Transverse colon (tissue), 4 donors: ENCODE results near the gene TM4SF20. TPM values are rescaled to one million over a fixed set of nuclear protein-coding genes. Genes with fewer than 3 reads are reported as not detected.
"Not testable (repeated sequence)": the region's sequence is repeated elsewhere in the genome, so short reads cannot be mapped to it uniquely, and the experiment has no call there.

Source experiments
- DNase-seq: peaks from one replicate; pipeline ENCODE4 v3.0.0-alpha.2; 2019
- H3K27ac ChIP-seq, 4 donors: fragments of 200-600 bp; sonication (generic); 2 replicates each; pipeline ENCODE4 v1.5.1; 2016 to 2018; ENCODE audit warnings: inconsistent platforms in 4 of 4
- H3K27me3 ChIP-seq: fragments of 200-600 bp; sonication (generic); 2 replicates; pipeline ENCODE4 v1.5.1; 2017; ENCODE audit warnings: inconsistent platforms
- H3K36me3 ChIP-seq, 4 donors: fragments of 200-600 bp; sonication (generic); 2 replicates each; pipeline ENCODE4 v1.5.1; 2017 to 2019; ENCODE audit warnings: inconsistent platforms in 4 of 4
- H3K4me1 ChIP-seq, 4 donors: fragments of 200-600 bp; sonication (generic); 2 replicates each; pipeline ENCODE4 v1.5.1; 2017 to 2020; ENCODE audit warnings: inconsistent platforms in 4 of 4
- H3K4me3 ChIP-seq, 4 donors: fragments of 200-600 bp; sonication (generic); 1 replicate in 1 of 4; 2 replicates in 3 of 4; pipeline versions ENCODE4 v1.5.1 to v1.6.1; 2017 to 2019; ENCODE audit warnings: inconsistent platforms in 4 of 4
- H3K9me3 ChIP-seq, 2 donors: fragments of 200-600 bp; sonication (generic); 2 replicates each; pipeline ENCODE4 v1.5.1; 2017 to 2019; ENCODE audit warnings: inconsistent platforms in 2 of 2
- EP300 ChIP-seq: sonication (generic); formaldehyde crosslinking; IDR thresholded peaks from one replicate; pipeline ENCODE4 v1.6.1; 2017; ENCODE audit warnings: antibody characterized with exemption, low read depth
- POLR2A ChIP-seq: fragments of 450-650 bp; IDR thresholded peaks from one replicate; pipeline ENCODE4 v1.6.1; 2016; ENCODE audit warnings: antibody characterized with exemption, mild to moderate bottlenecking, moderate library complexity
- POLR2AphosphoS5 ChIP-seq, 3 donors: sonication (generic); formaldehyde crosslinking; IDR thresholded peaks; one replicate each; pipeline ENCODE4 v1.6.1; 2016; ENCODE audit warnings: antibody characterized with exemption in 3 of 3
- WGBS, 2 donors: methylation state at CpG; one replicate each; pipeline ENCODE4 v1.1.5; 2018; ENCODE audit warnings: low coverage in 1 of 2; 5-methylcytosine and 5-hydroxymethylcytosine counted together
- in situ Hi-C, 4 donors: fragments of 200-750 bp; cut with MboI; loops; one replicate each; pipeline versions ENCODE4 v1.15.0 to v1.15.1; 2017; ENCODE audit warnings: low sequenced_read_pairs in 3 of 4, low pct_ligation_motif_present in 1 of 4, low pct_unique_long_range_greater_than_20kb in 1 of 4
- intact Hi-C: fragments of 100-400 bp; cut with DNase I; formaldehyde crosslinking; loops from one replicate; pipeline ENCODE4 v1.15.1; 2023; ENCODE audit warnings: low total_unique reads
- total RNA-seq, 4 donors: library from RNA; depleted of rRNA; stranded (reverse); fragments of >200 nt; gene quantifications; one replicate each; pipeline ENCODE4 v1.1.0, GENCODE V29; 2016
- TF ChIP-seq, protein P1 (sequence below), 5 experiments: fragments of 200-600 bp in 3 of 5; fragments of 450-650 bp in 2 of 5; sonication (generic) in 3 of 5; IDR thresholded peaks; 1 replicate in 2 of 5; 2 replicates in 3 of 5; pipeline ENCODE4 v1.5.1; 2016 to 2017; ENCODE audit warnings: antibody characterized with exemption in 5 of 5, inconsistent platforms in 3 of 5, mild to moderate bottlenecking in 2 of 5, moderate library complexity in 1 of 5

TM4SF20 gene
- total RNA-seq, 4 donors from 2014 or later = 0.40 to 10.2 (median 1.1) TPM

DNA sequence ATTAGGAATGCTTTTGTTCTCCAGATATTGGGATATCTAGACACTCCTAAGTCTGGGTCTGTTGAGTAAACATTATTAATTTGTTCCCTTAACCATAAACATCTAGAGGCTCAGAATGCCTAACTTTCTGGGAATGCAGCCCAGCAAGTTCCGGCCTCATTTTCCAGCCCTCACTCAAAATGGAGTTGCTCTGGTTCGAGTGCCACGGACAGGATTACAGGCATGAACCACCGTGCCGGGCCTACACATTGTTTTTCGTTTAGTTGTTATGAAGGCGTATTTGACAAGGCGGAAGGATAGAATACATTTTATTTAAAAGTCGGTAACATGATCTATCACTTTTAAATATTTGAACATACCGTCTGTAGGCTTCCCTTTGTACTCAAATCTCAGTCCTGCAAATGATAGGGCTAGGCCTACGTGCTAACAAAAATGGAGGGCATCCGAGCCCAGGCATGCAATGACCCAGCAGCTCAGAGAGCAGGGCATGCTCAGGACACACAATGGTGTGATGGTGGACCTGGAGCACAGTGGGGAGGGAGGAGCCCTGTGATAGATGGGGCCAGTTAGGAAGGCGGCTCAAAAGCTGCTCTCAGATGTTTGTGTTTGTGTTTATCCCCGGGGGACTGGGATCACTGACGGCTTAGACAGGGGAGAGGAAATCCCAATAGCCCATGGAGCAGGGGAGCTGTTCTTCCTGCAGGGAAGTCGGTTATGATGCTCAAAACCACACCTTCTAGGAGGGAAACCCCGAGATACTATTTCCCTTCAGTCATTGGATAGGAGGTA lies 11.6 kb upstream of the TM4SF20 start:
- no peak for DNase-seq
- no peaks in the 10 kb centered on the region for H3K9me3 ChIP-seq
- TF ChIP-seq, protein P1, sequence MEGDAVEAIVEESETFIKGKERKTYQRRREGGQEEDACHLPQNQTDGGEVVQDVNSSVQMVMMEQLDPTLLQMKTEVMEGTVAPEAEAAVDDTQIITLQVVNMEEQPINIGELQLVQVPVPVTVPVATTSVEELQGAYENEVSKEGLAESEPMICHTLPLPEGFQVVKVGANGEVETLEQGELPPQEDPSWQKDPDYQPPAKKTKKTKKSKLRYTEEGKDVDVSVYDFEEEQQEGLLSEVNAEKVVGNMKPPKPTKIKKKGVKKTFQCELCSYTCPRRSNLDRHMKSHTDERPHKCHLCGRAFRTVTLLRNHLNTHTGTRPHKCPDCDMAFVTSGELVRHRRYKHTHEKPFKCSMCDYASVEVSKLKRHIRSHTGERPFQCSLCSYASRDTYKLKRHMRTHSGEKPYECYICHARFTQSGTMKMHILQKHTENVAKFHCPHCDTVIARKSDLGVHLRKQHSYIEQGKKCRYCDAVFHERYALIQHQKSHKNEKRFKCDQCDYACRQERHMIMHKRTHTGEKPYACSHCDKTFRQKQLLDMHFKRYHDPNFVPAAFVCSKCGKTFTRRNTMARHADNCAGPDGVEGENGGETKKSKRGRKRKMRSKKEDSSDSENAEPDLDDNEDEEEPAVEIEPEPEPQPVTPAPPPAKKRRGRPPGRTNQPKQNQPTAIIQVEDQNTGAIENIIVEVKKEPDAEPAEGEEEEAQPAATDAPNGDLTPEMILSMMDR (IDR thresholded peaks at IDR 0.05) = no peak
- no peak for TF ChIP-seq EP300
- TF ChIP-seq POLR2A = no peak
- no peak for TF ChIP-seq POLR2AphosphoS5 (IDR thresholded peaks at IDR 0.05)
- no peak overlapping the region for H3K4me3 ChIP-seq
- 88 to 91% methylated on average over 13 to 17 of the region's 17 CpGs for WGBS, 2 donors
- in situ Hi-C loops (no loop called here), intact Hi-C loops (no loop called here)
- H3K4me1 ChIP-seq = no peaks in the 10 kb centered on the region
- no peaks in the 10 kb centered on the region for H3K36me3 ChIP-seq
- H3K27ac ChIP-seq = no peak overlapping the region
- no peaks in the 10 kb centered on the region for H3K27me3 ChIP-seq

DNA sequence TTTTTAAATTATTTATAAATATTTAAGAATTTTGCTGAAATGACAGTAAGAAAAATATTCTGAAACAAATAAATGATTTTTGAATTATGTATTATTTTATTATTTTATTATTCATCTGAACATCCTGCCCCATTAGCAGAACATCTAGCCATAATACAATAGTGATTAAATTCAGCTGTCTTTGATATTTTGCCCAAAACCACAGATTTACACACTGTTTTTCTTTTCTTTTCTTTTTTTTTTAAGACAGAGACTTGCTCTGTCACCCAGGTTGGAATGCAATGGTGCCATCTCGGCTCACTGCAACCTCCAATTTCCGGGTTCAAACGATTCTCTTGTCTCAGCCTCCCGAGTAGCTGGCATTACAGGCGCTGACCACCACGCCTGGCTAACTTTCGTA lies 10.6 kb upstream of the TM4SF20 start:
- TF ChIP-seq, protein P1 (IDR thresholded peaks at IDR 0.05) = no peak
- no peak for TF ChIP-seq EP300
- no peak for TF ChIP-seq POLR2AphosphoS5 (IDR thresholded peaks at IDR 0.05)
- TF ChIP-seq POLR2A = no peak
- H3K4me1 ChIP-seq = no peaks in the 10 kb centered on the region
- DNase-seq = no peak
- no peaks in the 10 kb centered on the region for H3K27me3 ChIP-seq
- H3K9me3 ChIP-seq = no peaks in the 10 kb centered on the region
- H3K4me3 ChIP-seq = no peak overlapping the region
- no peaks in the 10 kb centered on the region for H3K36me3 ChIP-seq
- H3K27ac ChIP-seq = no peak overlapping the region
- in situ Hi-C loops = no loop called here
- intact Hi-C loops = no loop called here
- 94% methylated on average over 7 of the region's 7 CpGs; no CpG with 5 or more reads in 1 of the 2 donors for WGBS, 2 donors

DNA sequence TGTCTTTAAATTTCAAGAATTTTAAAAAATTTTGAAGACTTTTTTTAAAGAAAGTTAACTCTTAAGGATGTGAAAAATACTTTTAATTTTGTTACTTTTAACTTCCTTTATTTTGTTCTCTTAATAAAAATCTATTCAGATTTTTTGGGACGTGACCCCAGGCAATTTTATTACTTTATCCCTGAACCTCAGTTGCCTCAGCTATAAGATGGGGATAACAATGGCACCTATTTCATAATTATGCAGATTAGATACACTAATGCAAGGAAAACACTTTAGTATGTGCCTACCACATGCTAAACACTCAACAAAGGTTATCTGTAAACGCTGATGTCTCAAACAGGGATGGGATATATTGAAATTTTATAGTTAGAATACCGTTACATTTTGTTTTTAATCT lies 10.1 kb upstream of the TM4SF20 start:
- no peaks in the 10 kb centered on the region for H3K4me1 ChIP-seq
- no peaks in the 10 kb centered on the region for H3K36me3 ChIP-seq
- intact Hi-C loops = no loop called here
- WGBS, 2 donors = 84 to 91% methylated on average over 3 of the region's 3 CpGs
- no peak overlapping the region for H3K4me3 ChIP-seq
- H3K27me3 ChIP-seq = no peaks in the 10 kb centered on the region
- TF ChIP-seq EP300 = no peak
- TF ChIP-seq, protein P1 (IDR thresholded peaks at IDR 0.05) = no peak
- no peak for TF ChIP-seq POLR2A
- no peak for TF ChIP-seq POLR2AphosphoS5 (IDR thresholded peaks at IDR 0.05)
- no peak for DNase-seq
- H3K9me3 ChIP-seq = no peaks in the 10 kb centered on the region
- no peak overlapping the region for H3K27ac ChIP-seq
- in situ Hi-C loops = no loop called here

DNA sequence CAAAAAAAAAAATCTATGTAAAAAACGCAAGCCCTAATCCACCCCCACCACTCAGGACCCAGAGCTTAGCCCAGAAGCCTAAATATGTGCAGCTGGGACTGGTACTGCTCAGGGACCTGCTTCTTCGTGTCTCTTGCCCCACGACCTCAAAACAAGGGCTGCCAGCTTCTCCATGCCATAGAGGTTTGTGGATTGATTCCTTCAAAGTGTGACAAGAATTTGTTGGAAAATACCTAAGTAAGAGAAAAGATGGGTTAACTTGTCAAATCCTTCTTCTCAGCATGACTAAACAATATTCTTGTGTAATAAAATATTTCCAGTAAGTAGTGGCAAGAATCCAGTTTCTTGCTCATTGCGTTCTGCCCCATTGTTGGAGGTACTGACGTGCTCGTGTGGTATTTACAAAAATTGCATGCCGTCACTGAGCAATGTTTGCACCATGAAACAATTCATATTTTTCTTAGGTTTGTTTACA lies 9.5 kb upstream of the TM4SF20 start:
- intact Hi-C loops (no loop called here), in situ Hi-C loops (no loop called here)
- no peaks in the 10 kb centered on the region for H3K4me1 ChIP-seq
- H3K27ac ChIP-seq = no peak overlapping the region
- H3K9me3 ChIP-seq = no peaks in the 10 kb centered on the region
- no peak overlapping the region for H3K4me3 ChIP-seq
- WGBS, 2 donors = 78 to 79% methylated on average over 6 to 7 of the region's 7 CpGs
- no peak for DNase-seq
- no peaks in the 10 kb centered on the region for H3K27me3 ChIP-seq
- TF ChIP-seq, protein P1 (IDR thresholded peaks at IDR 0.05) = no peak
- no peak for TF ChIP-seq POLR2A
- TF ChIP-seq POLR2AphosphoS5 (IDR thresholded peaks at IDR 0.05) = no peak
- TF ChIP-seq EP300 = no peak
- H3K36me3 ChIP-seq = no peaks in the 10 kb centered on the region

DNA sequence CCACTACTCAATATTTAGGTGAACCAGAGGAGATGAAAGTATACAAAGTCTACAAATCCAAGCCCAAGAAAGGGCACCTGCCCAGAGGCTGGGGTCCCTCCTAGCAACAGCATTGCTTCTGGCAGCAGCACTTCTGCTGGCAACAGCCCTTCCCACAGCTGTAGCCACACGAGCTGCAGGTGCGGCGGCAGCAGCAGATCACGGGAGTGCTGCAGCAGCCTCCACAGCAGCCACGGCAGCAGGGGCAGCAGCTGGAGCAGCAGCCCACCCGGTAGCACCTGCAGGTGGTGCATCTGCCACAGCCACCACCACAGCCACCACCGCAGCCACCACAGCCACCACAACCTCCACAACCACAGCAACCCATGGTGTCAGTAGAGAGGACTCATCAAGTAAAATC lies 8.5 kb upstream of the TM4SF20 start, which contains the start of gene SCYGR1:
TSS of gene SCYGR1 (minus strand) at position 367 of the 400 bp plus-strand sequence. CDS start at position 367, 0 bp downstream.
- DNase-seq, intact Hi-C loops, H3K27ac ChIP-seq, H3K4me3 ChIP-seq, H3K27me3 ChIP-seq, H3K36me3 ChIP-seq, in situ Hi-C loops, H3K9me3 ChIP-seq, H3K4me1 ChIP-seq: not testable (repeated sequence)
- WGBS, 2 donors = 73% methylated on average over 6 of the region's 7 CpGs; no CpG with 5 or more reads in 1 of the 2 donors
